Keratinocyte (primary cell): ENCODE results near the gene RRP12. TPM values are rescaled to one million over a fixed set of nuclear protein-coding genes. Genes with fewer than 3 reads are reported as not detected.

Experiments used
- DNase-seq: peaks from one replicate; pipeline ENCODE4 v3.0.0-alpha.2; 2011; ENCODE audit warnings: low read depth, missing footprints, low spot score
- FAIRE-seq: peaks from 2 replicates; lab custom pipeline; 2011; peaks lifted over from hg19 to GRCh38; lab: Jason Lieb, UNC
- H2AFZ ChIP-seq: 2 replicates; pipeline ENCODE4 v1.6.0; 2012; ENCODE audit warnings: low read length, control low read depth, inconsistent platforms; ENCODE audit not compliant: control insufficient read depth
- H3K27ac ChIP-seq: 2 replicates; pipeline ENCODE4 v1.5.1; 2011; ENCODE audit warnings: low read length; ENCODE audit not compliant: control insufficient read depth, insufficient read depth
- H3K27me3 ChIP-seq: 3 replicates; pipeline ENCODE4 v1.6.0; 2011; ENCODE audit warnings: low read length; ENCODE audit not compliant: control insufficient read depth, insufficient read depth; ENCODE audit errors: extremely low read depth
- H3K36me3 ChIP-seq, 2 experiments: 2 replicates in 1 of 2; 3 replicates in 1 of 2; pipeline ENCODE4 v1.5.1; 2011; ENCODE audit warnings: low read length in 2 of 2, mild to moderate bottlenecking in 1 of 2; ENCODE audit not compliant: control insufficient read depth in 2 of 2, insufficient read depth in 2 of 2; ENCODE audit errors: extremely low read depth in 1 of 2
- H3K4me1 ChIP-seq: 3 replicates; pipeline ENCODE4 v1.5.1; 2011; ENCODE audit warnings: low read length; ENCODE audit not compliant: control insufficient read depth, insufficient read depth; ENCODE audit errors: extremely low read depth
- H3K4me2 ChIP-seq: 3 replicates; pipeline ENCODE4 v1.6.0; 2011; ENCODE audit warnings: low read depth, low read length; ENCODE audit not compliant: control insufficient read depth, insufficient read depth; ENCODE audit errors: extremely low read depth
- H3K4me3 ChIP-seq, 3 experiments: fragments of 200-600 bp in 1 of 3; sonication (generic) in 1 of 3; 2 replicates in 2 of 3; 3 replicates in 1 of 3; pipeline ENCODE4 v1.5.1; 2011 to 2016; ENCODE audit warnings: low read length in 3 of 3, mild to moderate bottlenecking in 3 of 3, control low read depth in 2 of 3, inconsistent platforms in 1 of 3, low read depth in 1 of 3, mixed read lengths in 1 of 3, mixed run types in 1 of 3, moderate library complexity in 1 of 3; ENCODE audit not compliant: control insufficient read depth in 2 of 3, insufficient read depth in 2 of 3; ENCODE audit errors: extremely low read depth in 1 of 3
- H3K79me2 ChIP-seq: 2 replicates; pipeline ENCODE4 v1.6.0; 2012; ENCODE audit warnings: low read length; ENCODE audit not compliant: control insufficient read depth, insufficient read depth
- H3K9ac ChIP-seq: 3 replicates; pipeline ENCODE4 v1.6.0; 2011; ENCODE audit warnings: low read length; ENCODE audit not compliant: control insufficient read depth, insufficient read depth; ENCODE audit errors: extremely low read depth
- H3K9me1 ChIP-seq: 3 replicates; pipeline ENCODE4 v1.6.0; 2011; ENCODE audit warnings: low read length; ENCODE audit not compliant: control insufficient read depth, insufficient read depth; ENCODE audit errors: extremely low read depth
- H3K9me3 ChIP-seq: 2 replicates; pipeline ENCODE4 v1.5.1; 2012; ENCODE audit warnings: low read depth, low read length; ENCODE audit not compliant: control insufficient read depth
- H4K20me1 ChIP-seq: 3 replicates; pipeline ENCODE4 v1.6.0; 2011; ENCODE audit warnings: low read length; ENCODE audit not compliant: control insufficient read depth, insufficient read depth; ENCODE audit errors: extremely low read depth
- CTCF ChIP-seq, 3 experiments: IDR thresholded peaks in 1 of 3; conservative IDR thresholded peaks in 1 of 3; optimal IDR thresholded peaks in 1 of 3; 2 replicates in 2 of 3; 3 replicates in 1 of 3; pipeline versions ENCODE3 to v1.5.1; 2011; ENCODE audit warnings: low read length in 3 of 3, mild to moderate bottlenecking in 3 of 3, moderate library complexity in 2 of 3, control low read depth in 1 of 3, inconsistent platforms in 1 of 3; ENCODE audit not compliant: insufficient read depth in 2 of 3; ENCODE audit errors: extremely low read depth in 1 of 3
- EZH2 ChIP-seq: IDR thresholded peaks from one replicate; pipeline ENCODE4 v1.6.1; 2012; ENCODE audit warnings: inconsistent platforms, mild to moderate bottlenecking, low read length, moderate library complexity
- dilution Hi-C: fragments of 300-500 bp; cut with MboI; formaldehyde crosslinking; loops from one replicate; pipeline ENCODE4 v1.7.0; 2020; ENCODE audit warnings: low sequenced_read_pairs; ENCODE audit not compliant: extremely low pct_ligation_motif_present
- polyA plus RNA-seq, 5 experiments: library from polyadenylated mRNA; depleted of rRNA in 3 of 5; stranded (reverse) in 3 of 5; stranded (forward) in 1 of 5; unstranded in 1 of 5; fragments of >200 nt; gene quantifications; 1 replicate in 1 of 5; 2 replicates in 3 of 5; 3 replicates in 1 of 5; pipeline versions ENCODE4 v1.2.1 to v1.2.3, GENCODE V29; 2011 to 2012; ENCODE audit warnings: missing spikeins in 2 of 5, low read depth in 1 of 5, low replicate concordance in 1 of 5

Gene RRP12
- polyA plus RNA-seq, 1 donor (not counting 4 experiments of a cell fraction or from before 2014, with no cell fraction given) = 14.8 TPM

GRCh38 chr10:97434055-97434454, 32.9 kb upstream of the RRP12 start:
- no peak overlapping the region for H3K4me3 ChIP-seq
- dilution Hi-C loops = no loop called here

GRCh38 chr10:97428572-97428981, 27.4 kb upstream of the RRP12 start:
- H3K36me3 ChIP-seq = peaks cover 18 to 35% of the 10 kb centered on the region in 2 experiments
- no peak overlapping the region for H2AFZ ChIP-seq

More at GRCh38 chr10:97434055-97434454, 32.9 kb upstream of the RRP12 start:
- DNase-seq (no peak), FAIRE-seq (no peak)
- Histone ChIP-seq H3K27me3 (no peaks in the 10 kb centered on the region), H2AFZ (no peak overlapping the region), H3K27ac (no peak overlapping the region), H3K9me3 (no peaks in the 10 kb centered on the region), H3K36me3 (peaks cover 23 to 47% of the 10 kb centered on the region in 2 experiments), H3K79me2 (peaks cover 23% of the 10 kb centered on the region), H3K4me1 (no peaks in the 10 kb centered on the region), H3K9me1 (no peaks in the 10 kb centered on the region), H3K9ac (no peak overlapping the region), H3K4me2 (no peak overlapping the region), H4K20me1 (no peaks in the 10 kb centered on the region)
- TF ChIP-seq EZH2 = no peak
- peak in 1 of 3 experiments; percentile 4 for TF ChIP-seq CTCF (optimal IDR thresholded peaks at IDR 0.05 in 1 of 3, IDR thresholded peaks at IDR 0.05 in 1 of 3, conservative IDR thresholded peaks at IDR 0.05 in 1 of 3; ENCODE audit: extremely low read depth in 1 of 3, insufficient read depth in 2 of 3, low read length in 3 of 3)

More at GRCh38 chr10:97428572-97428981, 27.4 kb upstream of the RRP12 start:
- H4K20me1 ChIP-seq = peaks cover 6% of the 10 kb centered on the region
- dilution Hi-C loops = no loop called here
- no peak for FAIRE-seq
- H3K27ac ChIP-seq = peak overlapping the region; percentile 88
- no peaks in the 10 kb centered on the region for H3K9me3 ChIP-seq
- peak overlapping the region; percentile 94 for H3K9ac ChIP-seq
- TF ChIP-seq EZH2 = no peak
- no peaks in the 10 kb centered on the region for H3K9me1 ChIP-seq
- DNase-seq = no peak
- peak overlapping the region; percentile 74 to 97 (median 95) for H3K4me3 ChIP-seq
- H3K4me1 ChIP-seq = peaks cover 15% of the 10 kb centered on the region
- peak overlapping the region; percentile 80 for H3K4me2 ChIP-seq
- peaks cover 55% of the 10 kb centered on the region for H3K79me2 ChIP-seq
- no peaks in the 10 kb centered on the region for H3K27me3 ChIP-seq
